DMS53 treated with DMSO at 0.1 percent for 48 hours (cell line): ENCODE data around the gene TERT.
"Not testable (repeated sequence)": the region's sequence is repeated elsewhere in the genome, so short reads cannot be mapped to it uniquely, and the experiment has no call there.

Experiments used
- DNase-seq: peaks from one replicate; lab custom pipeline; 2025; ENCODE audit not compliant: unreplicated experiment; lab: John Stamatoyannopoulos, UW

Gene TERT

DNA sequence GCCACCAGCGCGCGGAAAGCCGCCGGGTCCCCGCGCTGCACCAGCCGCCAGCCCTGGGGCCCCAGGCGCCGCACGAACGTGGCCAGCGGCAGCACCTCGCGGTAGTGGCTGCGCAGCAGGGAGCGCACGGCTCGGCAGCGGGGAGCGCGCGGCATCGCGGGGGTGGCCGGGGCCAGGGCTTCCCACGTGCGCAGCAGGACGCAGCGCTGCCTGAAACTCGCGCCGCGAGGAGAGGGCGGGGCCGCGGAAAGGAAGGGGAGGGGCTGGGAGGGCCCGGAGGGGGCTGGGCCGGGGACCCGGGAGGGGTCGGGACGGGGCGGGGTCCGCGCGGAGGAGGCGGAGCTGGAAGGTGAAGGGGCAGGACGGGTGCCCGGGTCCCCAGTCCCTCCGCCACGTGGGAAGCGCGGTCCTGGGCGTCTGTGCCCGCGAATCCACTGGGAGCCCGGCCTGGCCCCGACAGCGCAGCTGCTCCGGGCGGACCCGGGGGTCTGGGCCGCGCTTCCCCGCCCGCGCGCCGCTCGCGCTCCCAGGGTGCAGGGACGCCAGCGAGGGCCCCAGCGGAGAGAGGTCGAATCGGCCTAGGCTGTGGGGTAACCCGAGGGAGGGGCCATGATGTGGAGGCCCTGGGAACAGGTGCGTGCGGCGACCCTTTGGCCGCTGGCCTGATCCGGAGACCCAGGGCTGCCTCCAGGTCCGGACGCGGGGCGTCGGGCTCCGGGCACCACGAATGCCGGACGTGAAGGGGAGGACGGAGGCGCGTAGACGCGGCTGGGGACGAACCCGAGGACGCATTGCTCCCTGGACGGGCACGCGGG is at the start of gene TERT:
TSS of gene TERT (minus strand) at position 234 of the 815 bp plus-strand sequence. CDS start at position 155, 79 bp downstream.
- peak; percentile 69 for DNase-seq

- no peak for DNase-seq
These were observed 49.3 kb upstream of the TERT start for GRCh38 chr5:1343931-1344901.

DNA sequence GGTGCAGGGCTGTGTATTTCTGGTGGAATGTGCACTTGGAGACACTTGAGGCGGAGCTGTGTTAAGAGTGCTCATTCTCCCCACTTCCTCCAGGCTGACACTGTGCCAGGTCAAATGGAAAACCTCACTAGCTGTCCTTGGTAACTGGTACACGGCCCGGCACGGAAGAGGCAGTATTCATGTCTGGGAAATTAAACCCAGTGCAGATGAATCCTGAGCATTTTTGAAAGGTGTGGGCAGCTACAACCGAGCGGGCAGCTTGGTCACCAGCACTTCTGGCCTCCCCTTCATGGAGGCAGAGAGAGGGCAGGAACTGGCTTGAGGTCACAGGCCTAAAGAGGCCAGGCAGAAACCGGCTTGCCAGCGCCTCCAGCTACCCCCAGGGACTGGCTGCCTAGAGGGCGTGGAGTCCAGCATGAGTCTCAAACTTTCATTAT is 48.5 kb upstream of the TERT start:
- DNase-seq, result no peak

DNA sequence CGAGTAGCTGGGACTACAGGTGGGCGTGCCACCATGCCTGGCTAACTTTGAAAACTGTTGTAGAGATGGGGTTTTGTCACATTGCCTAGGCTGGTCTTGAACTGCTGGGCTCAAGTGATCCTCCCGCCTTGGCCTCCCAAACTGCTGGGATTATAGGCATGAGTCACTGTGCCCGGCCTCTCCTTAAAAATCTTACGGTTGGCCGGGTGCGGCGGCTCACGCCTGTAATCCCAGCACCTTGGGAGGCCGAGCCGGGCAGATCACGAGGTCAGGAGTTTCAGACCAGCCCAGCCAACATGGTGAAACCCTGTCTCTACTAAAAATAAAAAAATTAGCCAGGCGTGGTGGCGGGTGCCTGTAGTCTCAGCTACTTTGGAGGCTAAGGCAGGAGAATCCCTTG is 47.8 kb upstream of the TERT start:
- DNase-seq, result not testable (repeated sequence)

DNA sequence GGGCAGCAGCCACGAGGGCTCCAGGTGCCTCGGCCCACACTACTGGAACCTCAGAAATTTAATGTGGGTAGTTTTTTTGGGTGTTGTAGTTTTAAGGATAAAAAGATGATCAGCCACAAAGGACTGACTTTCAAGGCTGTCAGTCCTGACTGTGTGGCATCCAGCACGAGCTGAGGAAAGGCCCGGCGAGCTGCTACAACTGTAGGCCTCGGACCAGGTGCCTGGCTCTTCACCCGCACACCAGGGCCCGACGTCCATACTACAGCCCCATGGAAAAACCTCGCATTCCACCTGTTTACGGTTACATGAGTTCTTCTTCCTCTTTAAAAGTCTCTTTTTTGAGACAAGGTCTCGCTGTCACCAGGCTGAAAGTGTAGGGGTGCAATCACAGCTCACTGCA is 47.4 kb upstream of the TERT start:
- no peak for DNase-seq

- DNase-seq, result no peak
These were observed 47.0 kb upstream of the TERT start for GRCh38 chr5:1341863-1342262.

GRCh38 chr5:1339818-1340210 is 44.9 kb upstream of the TERT start:
- not testable (repeated sequence) for DNase-seq

DNA sequence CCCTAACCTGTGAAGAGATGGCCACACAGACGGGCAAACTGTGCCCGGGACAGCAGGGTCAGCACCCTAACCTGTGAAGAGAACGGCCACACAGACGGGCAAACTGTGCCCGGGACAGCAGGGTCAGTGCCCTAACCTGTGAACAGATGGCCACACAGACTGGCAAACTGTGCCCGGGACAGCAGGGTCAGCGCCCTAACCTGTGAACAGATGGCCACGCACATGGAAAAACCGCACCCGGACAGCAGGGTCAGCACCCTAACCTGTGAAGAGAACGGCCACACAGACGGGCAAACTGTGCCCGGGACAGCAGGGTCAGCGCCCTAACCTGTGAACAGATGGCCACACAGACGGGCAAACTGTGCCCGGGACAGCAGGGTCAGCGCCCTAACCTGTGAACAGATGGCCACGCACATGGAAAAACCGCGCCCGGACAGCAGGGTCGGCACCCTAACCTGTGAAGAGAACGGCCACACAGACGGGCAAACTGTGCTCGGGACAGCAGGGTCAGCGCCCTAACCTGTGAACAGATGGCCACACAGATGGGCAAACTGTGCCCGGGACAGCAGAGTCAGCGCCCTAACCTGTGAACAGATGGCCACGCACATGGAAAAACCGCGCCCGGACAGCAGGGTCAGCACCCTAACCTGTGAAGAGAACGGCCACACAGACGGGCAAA is 44.4 kb upstream of the TERT start:
- not testable (repeated sequence) for DNase-seq

DNA sequence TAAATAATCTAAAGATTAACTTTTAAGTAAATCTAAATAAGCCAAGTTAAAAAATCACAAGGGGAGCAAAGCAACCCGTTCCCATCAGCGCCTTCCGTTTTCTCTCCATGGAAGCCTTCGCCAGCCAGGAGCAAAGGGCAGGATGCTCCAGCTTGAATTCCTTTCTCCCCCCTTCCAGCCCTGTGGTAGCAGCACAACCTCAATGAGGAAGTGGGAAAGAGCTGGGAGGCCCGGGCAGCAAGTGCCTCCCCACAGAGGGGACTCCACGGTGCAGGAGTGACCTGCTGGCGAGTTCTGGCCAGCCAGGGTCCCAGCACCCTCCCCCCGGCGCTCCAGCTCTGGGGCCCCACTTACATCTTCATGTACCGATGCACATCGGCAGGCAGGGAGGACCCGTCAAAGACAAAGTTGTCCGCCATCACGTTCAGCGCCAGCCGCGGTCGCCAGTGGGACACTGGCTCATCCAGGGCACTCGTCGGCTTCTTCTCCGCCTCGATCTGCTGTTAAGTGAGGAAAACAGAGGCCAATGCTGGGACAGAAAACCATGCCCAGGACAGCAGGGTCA is 43.7 kb upstream of the TERT start:
- no peak for DNase-seq

DNA sequence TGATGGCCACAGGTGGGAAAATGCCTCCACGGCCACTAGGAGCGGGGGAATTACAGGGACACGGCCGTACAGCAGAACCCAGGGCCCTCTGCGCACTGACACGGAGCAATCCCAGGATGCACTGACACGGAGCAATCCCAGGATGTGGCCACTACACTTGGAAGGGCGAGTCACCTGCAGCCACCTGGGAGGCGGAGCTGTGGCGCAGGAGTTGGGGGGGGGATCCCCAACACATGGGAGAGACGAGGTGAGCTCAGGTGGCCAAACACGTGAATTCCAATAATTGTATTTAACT is 43.3 kb upstream of the TERT start:
- no peak for DNase-seq

- no peak for DNase-seq
These were observed 42.8 kb upstream of the TERT start for GRCh38 chr5:1337489-1338195.

- DNase-seq, result no peak
These were observed 42.1 kb upstream of the TERT start for GRCh38 chr5:1336749-1337488.

DNA sequence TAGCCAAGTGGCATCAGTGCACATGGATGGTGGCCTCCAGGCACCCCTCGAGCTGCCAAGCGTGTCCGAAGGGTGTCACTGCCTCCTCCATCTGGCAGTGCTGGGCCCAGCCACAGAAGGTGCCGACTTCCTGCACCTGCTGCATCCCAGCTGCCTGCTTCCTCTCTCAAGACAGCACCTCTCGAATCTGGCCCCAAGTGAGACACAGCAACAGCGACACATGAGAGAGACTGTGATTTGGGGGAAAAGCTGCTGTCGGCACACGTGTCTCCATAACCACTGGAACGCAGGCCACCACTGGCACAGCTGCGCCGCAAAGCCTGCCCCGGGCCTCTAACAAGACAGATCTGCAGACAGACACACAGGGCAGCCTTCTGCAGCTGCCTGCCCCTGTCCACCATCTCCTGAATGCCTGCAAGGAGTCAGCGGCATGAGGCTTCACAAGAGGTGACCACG is 41.3 kb upstream of the TERT start:
- no peak for DNase-seq

DNA sequence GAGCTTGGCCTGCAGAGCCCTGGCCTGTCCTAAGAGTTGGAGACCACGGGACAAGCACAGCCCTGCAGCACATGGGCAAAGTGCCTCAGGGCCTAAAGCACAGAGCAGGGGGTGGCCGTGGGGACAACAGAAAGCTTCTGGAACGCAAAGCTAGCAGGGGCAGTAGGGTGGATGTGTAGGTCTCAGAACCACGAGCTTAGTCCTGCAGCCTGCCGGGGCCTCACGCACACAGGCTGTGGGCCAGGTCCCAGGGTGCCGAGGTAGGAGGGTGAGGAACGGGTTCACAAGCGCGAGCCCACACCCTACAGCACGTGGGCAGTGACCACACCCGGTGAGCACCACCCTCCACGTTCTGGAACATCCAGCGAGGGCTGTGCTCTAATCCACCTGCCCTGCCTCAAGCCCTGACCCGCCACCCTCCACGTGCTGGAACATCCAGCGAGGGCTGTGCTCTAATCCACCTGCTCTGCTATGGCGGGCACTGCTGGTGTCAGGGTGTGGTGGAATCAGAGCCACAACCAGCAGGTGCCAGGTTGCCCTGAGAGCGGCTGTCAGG is 40.8 kb upstream of the TERT start:
- DNase-seq, result no peak

GRCh38 chr5:1334831-1335539 is 40.1 kb upstream of the TERT start:
- DNase-seq, result no peak

DNA sequence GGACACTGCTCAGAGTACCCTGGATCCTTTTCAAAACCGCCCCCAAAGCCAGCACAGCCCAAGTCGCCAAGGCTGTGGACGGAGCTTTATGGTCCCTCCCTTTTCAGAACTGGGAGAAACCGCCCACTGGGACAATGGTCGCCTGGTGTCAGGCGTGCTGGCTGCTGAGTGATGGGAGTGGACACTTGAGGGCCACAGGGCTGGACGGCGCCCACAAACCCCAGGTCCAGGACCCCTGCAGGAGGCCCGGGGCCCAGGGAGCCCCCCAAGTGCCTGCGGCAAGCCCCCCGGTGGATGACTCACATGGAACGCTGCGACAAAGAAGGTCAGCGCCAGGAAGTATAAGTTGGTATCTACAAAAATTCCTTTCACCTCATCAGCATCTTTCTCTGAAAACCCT is 39.1 kb upstream of the TERT start:
- no peak for DNase-seq

DNA sequence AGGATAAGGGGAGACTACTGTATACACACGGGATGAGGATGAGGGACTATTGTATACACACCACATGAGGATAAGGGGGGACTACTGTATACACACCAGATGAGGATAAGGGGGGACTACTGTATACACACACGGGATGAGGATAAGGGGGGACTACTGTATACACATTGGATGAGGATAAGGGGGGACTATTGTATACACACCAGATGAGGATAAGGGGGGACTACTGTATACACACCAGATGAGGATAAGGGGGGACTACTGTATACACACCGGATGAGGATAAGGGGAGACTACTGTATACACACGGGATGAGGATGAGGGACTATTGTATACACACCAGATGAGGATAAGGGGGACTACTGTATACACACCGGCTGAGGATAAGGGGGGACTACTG is 38.4 kb upstream of the TERT start:
- not testable (repeated sequence) for DNase-seq

DNA sequence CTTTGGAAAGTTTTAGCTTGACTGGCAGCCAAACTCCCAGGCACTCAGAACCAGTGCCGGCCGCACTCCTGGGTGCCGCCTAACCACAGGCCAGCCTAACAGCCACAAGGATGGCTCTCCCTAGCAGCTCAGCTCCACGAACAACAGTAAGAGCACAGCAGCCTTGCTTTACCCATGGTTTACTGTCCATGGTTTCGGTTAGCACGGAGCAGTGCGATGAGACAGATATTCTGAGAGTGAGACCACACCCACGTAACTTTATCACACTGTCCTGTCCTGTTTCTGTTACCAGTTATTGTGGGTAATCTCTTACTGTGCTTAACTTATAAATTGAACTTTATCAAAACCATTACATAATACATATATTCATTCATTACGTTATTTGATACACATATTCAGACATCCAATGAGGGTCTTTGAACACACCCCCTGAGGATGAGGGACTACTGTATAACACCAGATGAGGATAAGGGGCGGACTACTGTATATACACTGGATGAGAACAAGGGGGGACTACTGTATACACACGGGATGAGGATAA is 37.7 kb upstream of the TERT start:
- no peak for DNase-seq
